GM20000 (cell line): ENCODE measurements around the gene RBBP9.

Experiments
- DNase-seq: peaks from one replicate; pipeline ENCODE4 v3.0.0; 2012; ENCODE audit warnings: low spot score
- TF ChIP-seq, protein P1 (sequence below): IDR thresholded peaks from 2 replicates; pipeline ENCODE4 v1.5.1; 2012; ENCODE audit warnings: mild to moderate bottlenecking, control low read depth; ENCODE audit errors: extremely low read depth, missing control alignments

RBBP9 gene

DNA sequence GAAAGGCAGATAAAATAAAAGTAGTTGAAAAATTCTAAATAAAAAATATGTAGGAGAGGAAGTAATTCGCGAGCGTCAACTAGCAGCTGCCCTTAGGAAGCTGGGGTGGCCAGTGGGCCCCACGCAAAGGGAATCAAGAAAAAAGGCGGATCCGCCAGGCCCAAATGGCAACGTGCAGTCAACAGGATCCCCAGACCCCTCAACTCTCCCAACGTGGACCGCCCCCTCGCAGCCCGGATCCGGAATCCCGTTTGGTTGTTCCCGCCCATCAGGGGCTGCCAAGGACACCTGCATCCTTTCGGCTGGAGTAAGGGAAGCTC, 30.5 kb downstream of the RBBP9 start:
- TF ChIP-seq, protein P1, sequence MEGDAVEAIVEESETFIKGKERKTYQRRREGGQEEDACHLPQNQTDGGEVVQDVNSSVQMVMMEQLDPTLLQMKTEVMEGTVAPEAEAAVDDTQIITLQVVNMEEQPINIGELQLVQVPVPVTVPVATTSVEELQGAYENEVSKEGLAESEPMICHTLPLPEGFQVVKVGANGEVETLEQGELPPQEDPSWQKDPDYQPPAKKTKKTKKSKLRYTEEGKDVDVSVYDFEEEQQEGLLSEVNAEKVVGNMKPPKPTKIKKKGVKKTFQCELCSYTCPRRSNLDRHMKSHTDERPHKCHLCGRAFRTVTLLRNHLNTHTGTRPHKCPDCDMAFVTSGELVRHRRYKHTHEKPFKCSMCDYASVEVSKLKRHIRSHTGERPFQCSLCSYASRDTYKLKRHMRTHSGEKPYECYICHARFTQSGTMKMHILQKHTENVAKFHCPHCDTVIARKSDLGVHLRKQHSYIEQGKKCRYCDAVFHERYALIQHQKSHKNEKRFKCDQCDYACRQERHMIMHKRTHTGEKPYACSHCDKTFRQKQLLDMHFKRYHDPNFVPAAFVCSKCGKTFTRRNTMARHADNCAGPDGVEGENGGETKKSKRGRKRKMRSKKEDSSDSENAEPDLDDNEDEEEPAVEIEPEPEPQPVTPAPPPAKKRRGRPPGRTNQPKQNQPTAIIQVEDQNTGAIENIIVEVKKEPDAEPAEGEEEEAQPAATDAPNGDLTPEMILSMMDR: no peak
- no peak for DNase-seq

DNA sequence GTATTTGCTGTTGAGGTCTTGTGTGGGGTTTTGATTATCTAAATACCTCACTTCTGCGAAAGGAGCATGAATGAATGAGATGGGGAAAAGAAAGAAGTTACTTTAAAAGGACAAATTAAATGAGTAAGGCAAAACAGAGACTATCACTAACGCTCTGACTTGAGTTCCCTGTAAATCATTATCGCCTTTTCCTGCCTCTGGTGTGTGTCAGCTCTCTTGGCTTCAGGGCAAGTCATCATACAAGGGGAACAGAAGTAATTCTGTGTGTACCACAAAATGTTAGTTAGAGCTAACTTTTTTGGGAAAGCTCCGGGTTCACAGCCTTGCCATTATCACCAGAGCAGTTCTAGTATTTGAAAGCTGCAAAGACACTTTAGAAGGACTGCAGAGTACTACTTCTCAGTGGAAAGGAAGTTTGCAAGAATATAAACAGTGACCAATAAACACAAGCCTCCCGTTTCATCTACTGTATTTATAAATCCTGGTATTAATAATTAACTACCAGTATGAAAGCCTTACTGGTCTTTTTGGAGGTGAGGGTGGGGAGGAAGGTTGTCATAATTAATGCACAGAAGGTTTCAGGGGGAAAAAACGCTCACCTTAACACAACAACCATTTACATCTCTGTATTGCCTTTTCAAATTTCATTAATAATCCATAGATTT, 31.4 kb downstream of the RBBP9 start:
- TF ChIP-seq, protein P1: no peak
- no peak for DNase-seq

DNA sequence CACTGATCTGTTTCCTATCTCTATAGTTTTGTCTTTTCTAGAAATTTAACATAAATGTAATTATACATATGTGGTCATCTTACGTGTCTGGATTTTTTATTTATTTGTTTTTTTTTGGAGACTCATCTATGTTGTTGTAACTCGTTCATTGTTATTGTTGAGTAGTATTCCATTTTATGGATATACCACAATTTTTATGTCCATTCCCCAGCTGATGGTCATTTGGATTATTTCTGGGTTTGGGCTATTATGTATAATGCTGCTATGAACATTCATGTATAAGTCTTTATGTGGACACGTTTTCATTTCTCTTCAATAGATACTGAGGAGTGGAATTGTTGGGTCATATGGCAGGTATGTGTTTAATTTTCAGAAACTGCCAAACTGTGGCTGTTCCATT, 40.4 kb downstream of the RBBP9 start:
- DNase-seq: no peak
- TF ChIP-seq, protein P1: no peak

DNA sequence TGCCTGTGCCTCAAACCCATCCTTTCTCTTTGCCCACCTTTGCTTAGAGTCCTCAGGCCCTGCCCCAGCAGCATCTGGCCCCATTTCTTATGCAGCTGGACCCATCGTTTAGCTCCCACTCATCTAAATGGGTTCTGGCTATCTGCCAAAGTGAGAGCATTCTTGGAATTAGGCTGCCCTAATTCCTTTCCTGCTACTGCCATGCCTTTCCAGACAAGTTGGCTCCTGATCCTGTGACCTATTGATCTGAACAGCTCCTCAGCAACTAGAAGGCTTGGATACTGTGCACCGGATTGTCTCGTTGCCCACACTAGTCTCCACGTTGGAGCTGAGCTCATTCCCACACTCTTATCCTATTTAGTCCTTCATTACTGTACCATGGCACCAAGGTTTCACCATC, 53.1 kb downstream of the RBBP9 start:
- no peak for DNase-seq
- TF ChIP-seq, protein P1: no peak

DNA sequence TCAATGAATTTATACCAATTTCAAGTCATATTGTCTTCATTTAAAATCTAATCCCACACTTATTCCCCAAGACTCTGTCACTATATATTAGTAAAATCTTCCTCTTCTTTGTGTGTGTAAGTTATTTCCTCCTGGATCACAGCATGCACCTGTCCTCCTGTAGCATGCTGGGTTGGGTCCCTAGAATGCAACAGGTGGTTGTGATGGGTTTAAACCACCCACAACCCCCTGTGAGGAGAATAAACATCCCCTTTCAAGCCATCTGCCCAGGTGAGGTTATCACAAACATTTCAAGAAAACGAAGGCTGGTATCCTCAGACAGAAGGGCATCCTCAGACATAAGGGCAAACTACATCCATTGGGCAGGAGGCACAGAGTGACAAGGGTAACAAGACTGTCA, 56.6 kb downstream of the RBBP9 start:
- TF ChIP-seq, protein P1: no peak
- no peak for DNase-seq

DNA sequence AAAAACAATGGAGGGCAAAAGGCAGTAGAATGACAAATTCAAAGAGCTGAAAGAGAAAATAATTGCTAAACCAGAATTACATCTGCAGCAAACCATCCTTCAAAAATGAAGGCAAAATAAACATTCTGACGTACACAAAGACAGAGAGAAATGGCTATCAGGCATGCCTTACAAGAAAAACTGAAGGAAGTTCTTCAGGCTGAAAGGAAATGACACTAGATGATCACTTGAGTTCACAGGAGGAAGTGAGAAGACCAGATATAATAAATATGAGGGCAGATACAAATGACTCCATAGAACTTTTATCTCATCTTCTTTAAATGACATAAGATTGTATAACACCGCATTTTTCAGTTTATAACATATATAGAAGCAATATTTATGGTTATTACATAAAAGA, 60.2 kb downstream of the RBBP9 start:
- peak; percentile 8 for DNase-seq
- TF ChIP-seq, protein P1: no peak
